ENCODE measurements around the gene NRIP1. TPM values are rescaled to one million over a fixed set of nuclear protein-coding genes. Genes with fewer than 3 reads are reported as not detected.

NRIP1 gene
- 10 to 100 TPM; 18.9 to 20.1 TPM for total RNA-seq

- Mint-ChIP-seq H3K27me3 (ENCODE audit: low read depth) (peaks cover 9% of the 10 kb centered on the region), H3K4me3 (peak within 1 kb of the TSS; percentile 92), H3K9me3 (ENCODE audit: insufficient read depth) (no peaks in the 10 kb centered on the region), H3K27ac (peak within 1 kb of the TSS; percentile 97), H3K4me1 (ENCODE audit: low read depth) (peaks cover 41% of the 10 kb centered on the region), H3K36me3 (ENCODE audit: low read depth) (no peaks in the 10 kb centered on the region)
- DNase-seq, result peak; percentile 86
- ChIA-PET POLR2A (interaction anchor here (0.5 to 3.2 kb wide), 20 partner anchors 9 to 682 kb away, joined by 3 to 40 read pairs (median 4); partner anchors contain the start of gene HSPA13), CTCF (interaction anchor here (0.9 to 1.0 kb wide), 3 partner anchors 8 to 389 kb away, joined by 3 to 4 read pairs (median 3); no protein-coding TSS in a partner anchor)
- ATAC-seq, result peak; percentile 84
These were observed at the start of gene NRIP1 for GRCh38 chr21:15064576-15065391. Gene NRIP1 (minus strand): TSS chr21:15065000. CDS start chr21:14968192, 96,808 bp downstream.

- Mint-ChIP-seq H3K27ac (no peak overlapping the region), H3K4me1 (ENCODE audit: low read depth) (no peaks in the 10 kb centered on the region)
These were observed 48.1 kb upstream of the NRIP1 start for GRCh38 chr21:15112858-15113257.

GRCh38 chr21:15108801-15109200 lies 44.0 kb upstream of the NRIP1 start:
- Mint-ChIP-seq H3K27ac (no peak overlapping the region), H3K27me3 (ENCODE audit: low read depth) (peaks cover 4% of the 10 kb centered on the region), H3K4me3 (no peak overlapping the region), H3K4me1 (ENCODE audit: low read depth) (no peaks in the 10 kb centered on the region), H3K9me3 (ENCODE audit: insufficient read depth) (no peaks in the 10 kb centered on the region), H3K36me3 (ENCODE audit: low read depth) (no peaks in the 10 kb centered on the region)
- POLR2A ChIA-PET, result no interaction called here
- CTCF ChIA-PET, result no interaction called here
- DNase-seq (no peak), ATAC-seq (no peak)

More at GRCh38 chr21:15112858-15113257, 48.1 kb upstream of the NRIP1 start:
- ChIA-PET CTCF (no interaction called here), POLR2A (no interaction called here)
- H3K9me3 Mint-ChIP-seq (ENCODE audit: insufficient read depth), result no peaks in the 10 kb centered on the region
- DNase-seq (no peak), ATAC-seq (no peak)
- H3K36me3 Mint-ChIP-seq (ENCODE audit: low read depth), result no peaks in the 10 kb centered on the region
- H3K27me3 Mint-ChIP-seq (ENCODE audit: low read depth), result peaks cover 4% of the 10 kb centered on the region
- H3K4me3 Mint-ChIP-seq, result no peak overlapping the region

- Mint-ChIP-seq H3K36me3 (ENCODE audit: low read depth) (no peaks in the 10 kb centered on the region), H3K4me1 (ENCODE audit: low read depth) (no peaks in the 10 kb centered on the region), H3K9me3 (ENCODE audit: insufficient read depth) (no peaks in the 10 kb centered on the region), H3K27me3 (ENCODE audit: low read depth) (no peaks in the 10 kb centered on the region), H3K27ac (no peak overlapping the region), H3K4me3 (no peak overlapping the region)
- ChIA-PET CTCF (interaction anchor here (0.6 kb wide), 1 partner anchor 891 kb away, joined by 4 read pairs; no protein-coding TSS in a partner anchor), POLR2A (no interaction called here)
- ATAC-seq, result no peak
- DNase-seq, result no peak
These were observed 39.7 kb upstream of the NRIP1 start for GRCh38 chr21:15104470-15104869.

- ChIA-PET POLR2A (no interaction called here), CTCF (no interaction called here)
- Mint-ChIP-seq H3K27me3 (ENCODE audit: low read depth) (no peaks in the 10 kb centered on the region), H3K36me3 (ENCODE audit: low read depth) (no peaks in the 10 kb centered on the region), H3K27ac (no peak overlapping the region), H3K9me3 (ENCODE audit: insufficient read depth) (no peaks in the 10 kb centered on the region), H3K4me1 (ENCODE audit: low read depth) (no peaks in the 10 kb centered on the region), H3K4me3 (no peak overlapping the region)
- ATAC-seq (no peak), DNase-seq (no peak)
These were observed 34.1 kb upstream of the NRIP1 start for GRCh38 chr21:15098908-15099307.

- no peaks in the 10 kb centered on the region for H3K9me3 Mint-ChIP-seq (ENCODE audit: insufficient read depth)
- H3K4me1 Mint-ChIP-seq (ENCODE audit: low read depth), result no peaks in the 10 kb centered on the region
- ChIA-PET CTCF (no interaction called here), POLR2A (no interaction called here)
- H3K36me3 Mint-ChIP-seq (ENCODE audit: low read depth), result no peaks in the 10 kb centered on the region
- no peak overlapping the region for H3K27ac Mint-ChIP-seq
- no peaks in the 10 kb centered on the region for H3K27me3 Mint-ChIP-seq (ENCODE audit: low read depth)
- H3K4me3 Mint-ChIP-seq, result no peak overlapping the region
- DNase-seq (no peak), ATAC-seq (no peak)
These were observed 33.4 kb upstream of the NRIP1 start for GRCh38 chr21:15098181-15098580.

GRCh38 chr21:15097580-15097979 lies 32.8 kb upstream of the NRIP1 start:
- ATAC-seq (no peak), DNase-seq (no peak)
- H3K4me1 Mint-ChIP-seq (ENCODE audit: low read depth), result no peaks in the 10 kb centered on the region
- ChIA-PET POLR2A (no interaction called here), CTCF (no interaction called here)
- H3K27me3 Mint-ChIP-seq (ENCODE audit: low read depth), result no peaks in the 10 kb centered on the region
- H3K4me3 Mint-ChIP-seq, result no peak overlapping the region
- H3K36me3 Mint-ChIP-seq (ENCODE audit: low read depth), result no peaks in the 10 kb centered on the region
- no peaks in the 10 kb centered on the region for H3K9me3 Mint-ChIP-seq (ENCODE audit: insufficient read depth)
- no peak overlapping the region for H3K27ac Mint-ChIP-seq

- no peaks in the 10 kb centered on the region for H3K27me3 Mint-ChIP-seq (ENCODE audit: low read depth)
- ATAC-seq (no peak), DNase-seq (no peak)
- no peak overlapping the region for H3K4me3 Mint-ChIP-seq
- ChIA-PET CTCF (no interaction called here), POLR2A (interaction anchor here (0.7 kb wide), 1 partner anchor 12 kb away, joined by 3 read pairs; no protein-coding TSS in a partner anchor)
- no peaks in the 10 kb centered on the region for H3K9me3 Mint-ChIP-seq (ENCODE audit: insufficient read depth)
- no peaks in the 10 kb centered on the region for H3K36me3 Mint-ChIP-seq (ENCODE audit: low read depth)
- no peak overlapping the region for H3K27ac Mint-ChIP-seq
- H3K4me1 Mint-ChIP-seq (ENCODE audit: low read depth), result no peaks in the 10 kb centered on the region
These were observed 31.3 kb upstream of the NRIP1 start for GRCh38 chr21:15096146-15096545.

- ATAC-seq (no peak), DNase-seq (no peak)
- Mint-ChIP-seq H3K9me3 (ENCODE audit: insufficient read depth) (no peaks in the 10 kb centered on the region), H3K36me3 (ENCODE audit: low read depth) (no peaks in the 10 kb centered on the region), H3K27ac (no peak overlapping the region), H3K4me1 (ENCODE audit: low read depth) (no peaks in the 10 kb centered on the region), H3K27me3 (ENCODE audit: low read depth) (no peaks in the 10 kb centered on the region), H3K4me3 (no peak overlapping the region)
- POLR2A ChIA-PET, result no interaction called here
- CTCF ChIA-PET, result interaction anchor here (0.6 kb wide), 1 partner anchor 12 kb away, joined by 3 read pairs; no protein-coding TSS in a partner anchor
These were observed 30.5 kb upstream of the NRIP1 start for GRCh38 chr21:15095326-15095725.

- Mint-ChIP-seq H3K36me3 (ENCODE audit: low read depth) (no peaks in the 10 kb centered on the region), H3K9me3 (ENCODE audit: insufficient read depth) (no peaks in the 10 kb centered on the region), H3K4me3 (no peak overlapping the region), H3K27ac (no peak overlapping the region), H3K4me1 (ENCODE audit: low read depth) (no peaks in the 10 kb centered on the region), H3K27me3 (ENCODE audit: low read depth) (no peaks in the 10 kb centered on the region)
- ATAC-seq (no peak), DNase-seq (no peak)
- ChIA-PET POLR2A (no interaction called here), CTCF (no interaction called here)
These were observed 29.9 kb upstream of the NRIP1 start for GRCh38 chr21:15094706-15095105.

GRCh38 chr21:15093216-15093615 lies 28.4 kb upstream of the NRIP1 start:
- DNase-seq, result no peak
- H3K27ac Mint-ChIP-seq, result no peak overlapping the region
- ChIA-PET CTCF (no interaction called here), POLR2A (no interaction called here)
- H3K36me3 Mint-ChIP-seq (ENCODE audit: low read depth), result no peaks in the 10 kb centered on the region
- H3K9me3 Mint-ChIP-seq (ENCODE audit: insufficient read depth), result no peaks in the 10 kb centered on the region
- H3K4me3 Mint-ChIP-seq, result no peak overlapping the region
- H3K27me3 Mint-ChIP-seq (ENCODE audit: low read depth), result no peaks in the 10 kb centered on the region
- no peak for ATAC-seq
- H3K4me1 Mint-ChIP-seq (ENCODE audit: low read depth), result no peaks in the 10 kb centered on the region

- Mint-ChIP-seq H3K36me3 (ENCODE audit: low read depth) (no peaks in the 10 kb centered on the region), H3K4me1 (ENCODE audit: low read depth) (no peaks in the 10 kb centered on the region), H3K27ac (no peak overlapping the region), H3K9me3 (ENCODE audit: insufficient read depth) (no peaks in the 10 kb centered on the region), H3K4me3 (no peak overlapping the region), H3K27me3 (ENCODE audit: low read depth) (no peaks in the 10 kb centered on the region)
- ChIA-PET CTCF (no interaction called here), POLR2A (no interaction called here)
- no peak for DNase-seq
- no peak for ATAC-seq
These were observed 27.9 kb upstream of the NRIP1 start for GRCh38 chr21:15092745-15093144.
